ENCODE measurements around the gene PTH2R.
"Not testable (repeated sequence)": the region's sequence is repeated elsewhere in the genome, so short reads cannot be mapped to it uniquely, and the experiment has no call there.

PTH2R gene, protein sequence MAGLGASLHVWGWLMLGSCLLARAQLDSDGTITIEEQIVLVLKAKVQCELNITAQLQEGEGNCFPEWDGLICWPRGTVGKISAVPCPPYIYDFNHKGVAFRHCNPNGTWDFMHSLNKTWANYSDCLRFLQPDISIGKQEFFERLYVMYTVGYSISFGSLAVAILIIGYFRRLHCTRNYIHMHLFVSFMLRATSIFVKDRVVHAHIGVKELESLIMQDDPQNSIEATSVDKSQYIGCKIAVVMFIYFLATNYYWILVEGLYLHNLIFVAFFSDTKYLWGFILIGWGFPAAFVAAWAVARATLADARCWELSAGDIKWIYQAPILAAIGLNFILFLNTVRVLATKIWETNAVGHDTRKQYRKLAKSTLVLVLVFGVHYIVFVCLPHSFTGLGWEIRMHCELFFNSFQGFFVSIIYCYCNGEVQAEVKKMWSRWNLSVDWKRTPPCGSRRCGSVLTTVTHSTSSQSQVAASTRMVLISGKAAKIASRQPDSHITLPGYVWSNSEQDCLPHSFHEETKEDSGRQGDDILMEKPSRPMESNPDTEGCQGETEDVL
- long read RNA-seq, donor 1 = 0 reads
- long read RNA-seq, donor 2 = 0 reads
- long read RNA-seq, donor 3 = 0 reads
- long read RNA-seq, donor 4 = 0 reads
- long read RNA-seq, donor 5, partial matches to known transcripts = 0 of 1 reads
- long read RNA-seq, donor 5, other reads (novel, unspliced or antisense) = 0 of 1 reads
- long read RNA-seq, donor 6 = 0 reads
- long read RNA-seq, donor 7 = 0 reads
- long read RNA-seq, donor 8 = 0 reads

GRCh38 chr2:208406474-208407451, at the start of gene PTH2R:
Gene PTH2R, plus strand, starts transcription at chr2:208406792. Its CDS starts 252 bp downstream, at chr2:208407044.
- peak; percentile 70 for DNase-seq

DNA sequence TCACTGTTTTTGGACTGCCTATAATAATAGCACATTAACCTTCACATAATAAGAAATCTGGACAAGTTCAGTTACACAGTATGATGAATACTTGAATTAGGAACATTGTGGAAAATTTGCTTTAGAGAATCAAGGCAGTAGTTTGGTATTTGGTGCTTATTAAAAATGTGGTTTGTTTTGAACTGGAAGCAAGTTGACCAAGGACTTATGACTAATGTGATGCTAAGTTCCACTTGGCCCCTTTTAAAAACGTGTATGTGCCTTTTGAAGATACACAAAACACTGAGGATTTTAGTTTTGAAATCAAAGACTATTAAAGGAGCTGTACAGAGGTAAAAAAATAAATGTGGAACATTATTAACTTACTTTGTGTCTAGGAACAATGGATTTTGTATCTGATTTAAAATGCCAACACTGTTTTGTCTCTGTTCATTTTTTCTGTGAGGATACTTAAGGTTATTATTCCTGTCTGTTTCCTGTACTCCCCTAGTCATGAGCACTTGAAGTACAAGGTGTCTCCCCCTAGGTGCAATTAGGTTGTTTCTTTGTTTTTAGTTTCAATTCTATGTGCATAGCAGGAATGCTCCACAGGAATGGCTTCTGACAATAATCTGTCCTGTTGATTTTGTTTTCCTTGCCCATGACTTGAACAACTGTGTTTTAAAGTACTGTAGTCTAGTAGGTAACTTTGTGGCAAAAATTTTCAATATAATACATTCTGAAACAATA, 49.6 kb upstream of the PTH2R start:
- DNase-seq = no peak

- no peak for DNase-seq
These were observed 47.6 kb upstream of the PTH2R start for GRCh38 chr2:208358758-208359631.

- no peak for DNase-seq
These were observed 47.0 kb upstream of the PTH2R start for GRCh38 chr2:208359632-208359986.

- no peak for DNase-seq
These were observed 46.1 kb upstream of the PTH2R start for GRCh38 chr2:208360259-208361076.

GRCh38 chr2:208361077-208361441, 45.5 kb upstream of the PTH2R start:
- DNase-seq = no peak

- no peak for DNase-seq
These were observed 43.1 kb upstream of the PTH2R start for GRCh38 chr2:208363485-208363884.

DNA sequence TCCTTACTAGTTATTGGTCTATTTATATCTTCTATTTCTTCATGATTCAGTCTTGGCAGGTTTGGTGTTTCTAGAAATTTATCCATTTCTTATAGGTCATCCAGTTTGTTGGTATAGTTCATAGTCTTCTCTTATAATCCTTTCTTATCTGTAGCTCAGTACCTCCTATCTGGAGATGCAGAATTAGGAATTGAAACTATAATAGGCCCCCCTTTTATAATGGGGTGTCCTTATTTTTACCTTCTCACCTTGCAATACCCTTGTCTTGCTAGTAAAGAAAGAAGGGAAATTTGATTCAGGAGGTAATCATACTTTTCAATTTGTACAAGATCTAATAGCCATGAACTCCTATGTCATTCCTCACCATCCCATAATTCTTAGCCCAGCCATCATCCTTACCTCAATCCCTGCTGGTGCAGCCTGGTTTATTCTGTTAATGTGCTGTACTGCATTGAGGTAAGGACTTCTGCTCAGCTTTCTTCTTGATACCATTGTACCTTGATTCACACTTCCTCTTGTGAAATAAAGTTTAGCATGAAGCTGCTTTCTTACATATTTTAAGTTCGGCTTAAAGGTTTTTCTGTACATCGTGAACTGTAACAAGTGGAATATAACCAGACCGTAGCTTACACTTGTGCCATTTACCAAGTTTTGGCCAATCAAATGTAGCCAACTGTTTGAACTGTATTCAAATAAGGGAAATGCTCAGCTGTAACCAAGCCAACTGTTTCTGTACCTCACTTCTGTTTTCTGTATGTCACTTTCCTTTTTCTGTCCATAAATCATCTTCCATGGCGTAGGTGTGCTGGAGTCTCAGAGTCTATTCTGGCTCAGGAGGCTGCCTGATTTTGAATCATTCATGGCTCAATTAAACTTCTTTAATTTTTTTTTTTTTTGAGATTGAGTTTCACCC, 40.1 kb upstream of the PTH2R start:
- no peak for DNase-seq

DNA sequence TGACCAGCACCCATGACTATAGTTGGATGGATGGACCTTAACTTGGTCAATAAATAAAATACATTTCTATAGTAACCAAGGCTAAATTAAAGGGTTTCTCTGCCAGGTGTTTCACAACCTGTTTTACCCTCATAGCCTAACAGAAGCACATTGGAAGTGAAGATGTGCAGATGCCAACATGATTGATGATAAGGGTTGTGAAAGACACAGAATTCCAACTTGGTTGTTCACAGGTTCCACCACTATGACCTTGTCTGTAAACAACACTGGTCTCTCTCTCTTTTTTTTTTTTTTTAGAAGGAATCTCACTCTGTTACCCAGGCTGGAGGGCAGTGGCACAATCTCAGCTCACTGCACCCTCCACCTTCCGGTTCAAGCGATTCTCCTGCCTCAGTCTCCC, 37.5 kb upstream of the PTH2R start:
- no peak for DNase-seq

DNA sequence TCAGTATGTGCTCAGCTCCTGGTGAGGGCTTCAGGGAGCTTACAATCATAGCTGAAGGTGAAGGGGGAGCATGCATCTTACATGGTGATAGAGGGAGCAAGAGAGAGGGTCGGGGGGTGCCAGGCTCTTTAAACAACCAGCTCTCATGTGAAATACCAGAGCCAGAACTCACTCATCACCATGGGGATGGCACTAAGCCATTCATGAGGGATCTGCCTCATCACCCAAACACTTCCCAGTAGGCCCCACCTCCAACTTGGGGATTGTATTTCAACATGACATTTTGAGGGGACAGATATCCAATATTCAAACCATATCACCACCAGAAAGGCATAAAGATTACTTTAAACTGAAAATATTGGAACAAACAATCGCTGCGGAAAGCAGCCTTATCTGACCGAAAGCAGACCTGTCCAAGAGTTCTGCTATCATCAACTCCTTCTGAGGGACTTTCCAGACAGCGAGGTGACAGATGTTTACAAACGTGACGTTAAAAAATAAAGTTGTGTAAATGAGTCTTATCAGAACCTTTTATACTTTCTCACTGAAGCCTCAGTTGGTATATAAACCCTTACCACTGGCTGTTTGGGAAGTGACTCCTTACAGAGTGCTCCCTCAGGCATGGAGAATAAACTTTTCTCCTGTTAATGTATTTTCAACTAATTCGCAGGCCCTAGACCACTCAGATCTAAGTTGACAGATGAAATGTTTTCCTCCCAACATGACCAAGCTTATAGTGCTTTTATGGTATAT, 35.5 kb upstream of the PTH2R start:
- DNase-seq = no peak

GRCh38 chr2:208371634-208371935, 35.0 kb upstream of the PTH2R start:
- no peak for DNase-seq

DNA sequence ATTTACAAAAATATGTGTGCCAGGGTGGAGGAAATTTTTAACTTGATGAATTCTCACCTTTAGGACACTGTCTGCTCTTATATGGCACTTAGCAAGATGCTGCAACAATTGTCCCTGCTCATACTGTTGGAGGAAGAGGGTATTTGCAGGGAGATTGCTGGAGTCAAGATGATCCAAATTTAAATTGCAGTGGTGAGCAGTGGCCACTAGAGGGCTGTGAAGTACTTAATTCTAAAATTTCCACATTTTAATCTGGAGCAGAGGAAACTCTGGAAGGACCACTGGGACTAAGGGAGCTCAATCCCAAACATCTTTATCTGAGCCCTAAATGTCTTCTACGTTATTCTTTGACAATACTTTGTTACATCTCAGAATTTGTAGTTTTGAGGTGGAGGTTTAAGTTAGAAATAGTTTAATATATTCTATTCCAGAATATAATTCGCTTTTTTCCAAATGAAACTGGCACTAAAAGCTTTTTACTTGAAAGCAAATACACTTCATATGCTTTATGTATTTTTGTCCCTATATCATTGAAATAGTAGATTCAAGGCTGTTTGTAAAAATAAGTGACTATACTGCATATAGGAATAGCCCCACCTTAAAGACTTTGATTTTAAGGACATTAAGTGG, 33.0 kb upstream of the PTH2R start:
- DNase-seq = peak; percentile 6

- DNase-seq = no peak
These were observed 31.0 kb upstream of the PTH2R start for GRCh38 chr2:208375491-208376068.

DNA sequence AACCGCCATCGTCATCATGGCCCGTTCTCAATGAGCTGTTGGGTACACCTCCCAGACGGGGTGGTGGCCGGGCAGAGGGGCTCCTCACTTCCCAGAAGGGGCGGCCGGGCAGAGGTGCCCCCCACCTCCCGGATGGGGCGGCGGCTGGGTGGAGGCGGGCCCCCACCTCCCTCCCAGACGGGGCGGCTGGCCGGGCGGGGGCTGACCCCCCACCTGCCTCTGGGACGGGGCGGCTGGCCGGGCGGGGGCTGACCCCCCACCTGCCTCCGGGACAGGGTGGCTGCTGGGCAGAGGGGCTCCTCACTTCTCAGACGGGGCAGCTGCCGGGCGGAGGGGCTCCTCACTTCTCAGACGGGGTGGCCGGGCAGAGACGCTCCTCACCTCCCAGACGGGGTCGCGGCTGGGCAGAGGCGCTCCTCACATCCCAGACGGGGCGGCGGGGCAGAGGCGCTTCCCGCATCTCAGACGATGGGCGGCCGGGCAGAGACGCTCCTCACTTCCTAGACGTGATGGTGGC, 29.2 kb upstream of the PTH2R start:
- DNase-seq = not testable (repeated sequence)

- DNase-seq = no peak
These were observed 27.4 kb upstream of the PTH2R start for GRCh38 chr2:208379192-208379591.

GRCh38 chr2:208384637-208385036, 22.0 kb upstream of the PTH2R start:
- no peak for DNase-seq

DNA sequence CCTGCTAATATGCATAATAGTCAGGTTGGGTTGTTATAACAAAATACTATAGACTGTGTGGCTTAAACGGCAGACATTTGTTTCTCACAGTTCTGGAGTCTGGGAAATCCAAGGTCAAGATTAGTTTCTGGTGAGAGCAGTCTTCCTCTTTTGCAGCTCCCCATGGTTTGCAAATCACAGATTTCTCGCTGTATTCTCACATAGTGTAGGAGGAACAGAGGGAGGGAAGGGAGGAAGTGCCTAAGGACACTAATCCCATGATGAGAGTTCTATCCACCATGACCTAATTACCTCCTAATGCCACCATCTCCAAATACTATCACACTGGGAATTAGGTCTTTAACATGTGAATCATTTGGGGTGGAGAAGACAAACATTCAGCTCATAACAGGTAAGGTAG, 20.1 kb upstream of the PTH2R start:
- no peak for DNase-seq
